NCI-H748 (cell line): ENCODE results near the gene RPL35.
A peak's percentile ranks its signal among the peaks of the same experiment; 100 is the strongest.

Source experiments
- DNase-seq: peaks from one replicate; lab custom pipeline; 2025; ENCODE audit not compliant: unreplicated experiment; lab: John Stamatoyannopoulos, UW

Gene RPL35

GRCh38 chr9:124877021-124877782, 15.4 kb upstream of the RPL35 start:
- no peak for DNase-seq

- DNase-seq = no peak
These were observed 13.7 kb upstream of the RPL35 start for GRCh38 chr9:124875501-124875900.

GRCh38 chr9:124873664-124874063, 11.9 kb upstream of the RPL35 start:
- DNase-seq = no peak

GRCh38 chr9:124871156-124871561, 9.4 kb upstream of the RPL35 start:
- DNase-seq = no peak

- DNase-seq = no peak
These were observed 9.0 kb upstream of the RPL35 start for GRCh38 chr9:124870723-124871122.

- peak; percentile 15 for DNase-seq
These were observed 8.3 kb upstream of the RPL35 start for GRCh38 chr9:124869986-124870560.

- DNase-seq = peak; percentile 45
These were observed 7.8 kb upstream of the RPL35 start for GRCh38 chr9:124869466-124869985.

GRCh38 chr9:124868511-124869465, 7.0 kb upstream of the RPL35 start:
- peak; percentile 89 for DNase-seq

GRCh38 chr9:124863371-124863871, 1.7 kb upstream of the RPL35 start:
- DNase-seq = no peak

GRCh38 chr9:124860582-124861341, 995 bp downstream of the RPL35 start:
- DNase-seq = no peak

- DNase-seq = no peak
These were observed 1.8 kb downstream of the RPL35 start for GRCh38 chr9:124859803-124860581.

GRCh38 chr9:124858330-124859046, 3.3 kb downstream of the RPL35 start:
- DNase-seq = no peak

- DNase-seq = no peak
These were observed 4.1 kb downstream of the RPL35 start for GRCh38 chr9:124857533-124858162.

GRCh38 chr9:124855944-124856765, 5.6 kb downstream of the RPL35 start:
- DNase-seq = peak; percentile 22

GRCh38 chr9:124855566-124855943, 6.2 kb downstream of the RPL35 start:
- DNase-seq = no peak

- DNase-seq = no peak
These were observed 6.9 kb downstream of the RPL35 start for GRCh38 chr9:124854822-124855221.

GRCh38 chr9:124854161-124854560, 7.6 kb downstream of the RPL35 start:
- no peak for DNase-seq
